K562 treated with DMSO at 1 percent for 24 hours (cell line): Measurements from ENCODE around the gene POLDIP3. TPM values are rescaled to one million over a fixed set of nuclear protein-coding genes. Genes with fewer than 3 reads are reported as not detected.

Experiments
- total RNA-seq: library from RNA; unstranded; fragments of 300-600 nt; gene quantifications from 2 replicates; pipeline ENCODE4 v1.2.3, GENCODE V29; 2022; ENCODE audit warnings: low read depth; ENCODE audit not compliant: insufficient read depth

POLDIP3 gene
- 35.2 and 35.4 TPM in 2 replicates for total RNA-seq

GRCh38 chr22:42614312-42615091 lies at the start of gene POLDIP3:
Gene POLDIP3 (minus strand): TSS chr22:42614883. CDS start chr22:42614857, 26 bp downstream.

GRCh38 chr22:42649246-42650099 lies 34.8 kb upstream of the POLDIP3 start, which contains the start of gene CYB5R3:
Gene CYB5R3 (minus strand): TSS chr22:42649392. CDS start chr22:42649315, 77 bp downstream.

GRCh38 chr22:42553475-42554361 lies 61.0 kb downstream of the POLDIP3 start, which contains the start of gene SERHL2:
Gene SERHL2 (plus strand): TSS chr22:42553956. CDS start chr22:42554021, 65 bp downstream.

Other genes starting within 250 kb of the POLDIP3 start
- gene NFAM1, start 182.5 kb downstream of the POLDIP3 start, total RNA-seq, result 0.10 and 0.12 TPM in 2 replicates
- 20.1 and 23.3 TPM in 2 replicates for gene RRP7A, start 95.1 kb downstream of the POLDIP3 start, total RNA-seq
- gene SERHL2, start 60.9 kb downstream of the POLDIP3 start, total RNA-seq, result 11.9 and 12.9 TPM in 2 replicates
- not detected in 2 replicates for gene ATP5MGL, start 25.7 kb upstream of the POLDIP3 start, total RNA-seq
- gene CYB5R3, start 34.5 kb upstream of the POLDIP3 start, total RNA-seq, result 119 TPM in 2 replicates
- gene A4GALT, start 106.0 kb upstream of the POLDIP3 start, total RNA-seq, result not detected in 2 replicates
- 25.3 and 30.4 TPM in 2 replicates for gene ARFGAP3, start 242.4 kb upstream of the POLDIP3 start, total RNA-seq